HL-60 (cell line): ENCODE data around the gene NEUROG1.

ENCODE experiments used
- POLR2AphosphoS5 ChIP-seq: IDR thresholded peaks from 2 replicates; pipeline ENCODE4 v1.6.1; 2012; ENCODE audit warnings: low read depth
- SPI1 ChIP-seq: IDR thresholded peaks from 2 replicates; pipeline ENCODE4 v1.6.1; 2012; ENCODE audit warnings: low read depth, mild to moderate bottlenecking, borderline replicate concordance
- TF ChIP-seq, protein P1 (sequence below): IDR thresholded peaks from one replicate; pipeline ENCODE4 v1.5.1; 2011; ENCODE audit warnings: low read length, control low read depth, inconsistent platforms; ENCODE audit not compliant: insufficient read depth
- TF ChIP-seq, protein P2 (sequence below): IDR thresholded peaks from 2 replicates; pipeline ENCODE4 v1.6.1; 2012; ENCODE audit warnings: low read depth; ENCODE audit not compliant: insufficient replicate concordance

DNA sequence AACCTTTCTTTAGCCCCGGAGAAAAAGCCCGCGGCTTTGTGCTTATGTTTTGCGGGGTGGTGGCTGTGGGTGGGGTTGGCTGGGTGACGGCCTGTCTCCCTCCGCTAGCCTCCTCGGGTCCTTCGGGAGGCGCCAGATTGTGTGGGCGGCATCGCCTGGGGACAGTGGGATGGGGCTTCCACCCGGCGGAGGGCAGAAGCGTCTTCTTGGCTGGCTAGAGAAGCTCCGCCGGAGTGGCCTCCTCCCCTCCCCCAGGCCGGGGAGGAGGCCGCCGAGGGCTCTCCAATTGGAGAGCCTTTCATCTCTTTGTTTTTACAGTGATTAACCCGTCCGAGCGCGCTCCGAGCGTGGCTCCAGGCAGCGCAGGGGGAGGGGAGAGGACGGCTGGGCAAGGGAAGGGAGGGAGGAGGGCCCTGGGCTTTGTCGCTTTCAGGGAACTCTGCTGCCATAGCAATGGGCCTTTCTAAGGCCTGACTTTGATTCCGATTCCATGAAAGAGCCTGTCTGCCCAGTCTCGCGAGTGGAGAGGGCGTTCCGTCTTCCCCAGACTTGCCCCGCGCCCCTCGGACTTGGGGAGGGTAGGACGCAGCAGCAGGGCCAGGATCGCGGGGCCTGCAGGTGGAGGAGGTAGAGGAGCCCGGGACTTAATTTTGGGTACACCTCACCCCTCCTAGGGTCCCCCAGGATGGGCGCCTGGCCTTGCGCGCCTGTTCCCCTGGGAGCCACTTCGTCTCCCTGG is 46.9 kb downstream of the NEUROG1 start:
- TF ChIP-seq POLR2AphosphoS5: no peak
- TF ChIP-seq, protein P1, sequence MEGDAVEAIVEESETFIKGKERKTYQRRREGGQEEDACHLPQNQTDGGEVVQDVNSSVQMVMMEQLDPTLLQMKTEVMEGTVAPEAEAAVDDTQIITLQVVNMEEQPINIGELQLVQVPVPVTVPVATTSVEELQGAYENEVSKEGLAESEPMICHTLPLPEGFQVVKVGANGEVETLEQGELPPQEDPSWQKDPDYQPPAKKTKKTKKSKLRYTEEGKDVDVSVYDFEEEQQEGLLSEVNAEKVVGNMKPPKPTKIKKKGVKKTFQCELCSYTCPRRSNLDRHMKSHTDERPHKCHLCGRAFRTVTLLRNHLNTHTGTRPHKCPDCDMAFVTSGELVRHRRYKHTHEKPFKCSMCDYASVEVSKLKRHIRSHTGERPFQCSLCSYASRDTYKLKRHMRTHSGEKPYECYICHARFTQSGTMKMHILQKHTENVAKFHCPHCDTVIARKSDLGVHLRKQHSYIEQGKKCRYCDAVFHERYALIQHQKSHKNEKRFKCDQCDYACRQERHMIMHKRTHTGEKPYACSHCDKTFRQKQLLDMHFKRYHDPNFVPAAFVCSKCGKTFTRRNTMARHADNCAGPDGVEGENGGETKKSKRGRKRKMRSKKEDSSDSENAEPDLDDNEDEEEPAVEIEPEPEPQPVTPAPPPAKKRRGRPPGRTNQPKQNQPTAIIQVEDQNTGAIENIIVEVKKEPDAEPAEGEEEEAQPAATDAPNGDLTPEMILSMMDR: no peak
- TF ChIP-seq, protein P2, sequence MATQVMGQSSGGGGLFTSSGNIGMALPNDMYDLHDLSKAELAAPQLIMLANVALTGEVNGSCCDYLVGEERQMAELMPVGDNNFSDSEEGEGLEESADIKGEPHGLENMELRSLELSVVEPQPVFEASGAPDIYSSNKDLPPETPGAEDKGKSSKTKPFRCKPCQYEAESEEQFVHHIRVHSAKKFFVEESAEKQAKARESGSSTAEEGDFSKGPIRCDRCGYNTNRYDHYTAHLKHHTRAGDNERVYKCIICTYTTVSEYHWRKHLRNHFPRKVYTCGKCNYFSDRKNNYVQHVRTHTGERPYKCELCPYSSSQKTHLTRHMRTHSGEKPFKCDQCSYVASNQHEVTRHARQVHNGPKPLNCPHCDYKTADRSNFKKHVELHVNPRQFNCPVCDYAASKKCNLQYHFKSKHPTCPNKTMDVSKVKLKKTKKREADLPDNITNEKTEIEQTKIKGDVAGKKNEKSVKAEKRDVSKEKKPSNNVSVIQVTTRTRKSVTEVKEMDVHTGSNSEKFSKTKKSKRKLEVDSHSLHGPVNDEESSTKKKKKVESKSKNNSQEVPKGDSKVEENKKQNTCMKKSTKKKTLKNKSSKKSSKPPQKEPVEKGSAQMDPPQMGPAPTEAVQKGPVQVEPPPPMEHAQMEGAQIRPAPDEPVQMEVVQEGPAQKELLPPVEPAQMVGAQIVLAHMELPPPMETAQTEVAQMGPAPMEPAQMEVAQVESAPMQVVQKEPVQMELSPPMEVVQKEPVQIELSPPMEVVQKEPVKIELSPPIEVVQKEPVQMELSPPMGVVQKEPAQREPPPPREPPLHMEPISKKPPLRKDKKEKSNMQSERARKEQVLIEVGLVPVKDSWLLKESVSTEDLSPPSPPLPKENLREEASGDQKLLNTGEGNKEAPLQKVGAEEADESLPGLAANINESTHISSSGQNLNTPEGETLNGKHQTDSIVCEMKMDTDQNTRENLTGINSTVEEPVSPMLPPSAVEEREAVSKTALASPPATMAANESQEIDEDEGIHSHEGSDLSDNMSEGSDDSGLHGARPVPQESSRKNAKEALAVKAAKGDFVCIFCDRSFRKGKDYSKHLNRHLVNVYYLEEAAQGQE: no peak
- TF ChIP-seq SPI1: no peak
